ENCODE measurements around the gene MAMDC4.
A peak's percentile ranks its signal among the peaks of the same experiment; 100 is the strongest.
"Not testable (repeated sequence)": the region's sequence is repeated elsewhere in the genome, so short reads cannot be mapped to it uniquely, and the experiment has no call there.

MAMDC4 gene

GRCh38 chr9:136851941-136852663 is at the start of gene MAMDC4:
Gene MAMDC4 (plus strand): TSS chr9:136852346. CDS start chr9:136852417, 71 bp downstream.
- no peak for DNase-seq (ENCODE audit: low spot score)

- DNase-seq (ENCODE audit: low spot score) = not testable (repeated sequence)
These were observed 49.1 kb upstream of the MAMDC4 start for GRCh38 chr9:136803009-136803550.

- DNase-seq (ENCODE audit: low spot score) = no peak
These were observed 48.3 kb upstream of the MAMDC4 start for GRCh38 chr9:136803551-136804508.

GRCh38 chr9:136804509-136805206 is 47.5 kb upstream of the MAMDC4 start:
- no peak for DNase-seq (ENCODE audit: low spot score)

DNA sequence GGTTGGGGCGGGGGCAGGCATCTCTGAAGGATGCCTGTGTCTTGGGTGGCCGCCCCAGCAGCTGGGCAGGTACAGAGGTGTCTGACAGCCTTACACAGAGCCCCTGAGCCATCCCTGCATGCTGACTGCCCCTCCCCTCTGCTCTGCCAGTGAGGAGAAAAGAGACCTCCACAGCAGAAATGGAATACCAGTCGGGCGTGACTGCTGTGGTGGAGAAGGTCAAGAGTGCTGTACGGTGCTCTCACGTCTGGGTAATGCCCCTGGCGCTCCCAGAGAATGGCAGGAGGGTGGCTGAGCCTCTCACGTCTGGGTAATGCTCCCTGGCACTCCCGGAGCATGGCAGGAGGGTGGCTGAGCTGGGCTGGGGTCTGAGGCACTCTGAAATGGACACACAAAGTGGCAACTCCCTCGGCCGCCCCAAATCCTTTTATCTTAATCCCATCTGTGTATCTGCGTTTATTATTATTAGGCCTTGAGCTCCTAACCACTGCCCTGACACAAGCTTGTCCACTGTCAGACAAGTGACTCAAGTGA is 46.9 kb upstream of the MAMDC4 start:
- DNase-seq (ENCODE audit: low spot score) = no peak

GRCh38 chr9:136806067-136806466 is 46.1 kb upstream of the MAMDC4 start:
- DNase-seq (ENCODE audit: low spot score) = no peak

GRCh38 chr9:136806631-136807201 is 45.4 kb upstream of the MAMDC4 start:
- DNase-seq (ENCODE audit: low spot score) = no peak

DNA sequence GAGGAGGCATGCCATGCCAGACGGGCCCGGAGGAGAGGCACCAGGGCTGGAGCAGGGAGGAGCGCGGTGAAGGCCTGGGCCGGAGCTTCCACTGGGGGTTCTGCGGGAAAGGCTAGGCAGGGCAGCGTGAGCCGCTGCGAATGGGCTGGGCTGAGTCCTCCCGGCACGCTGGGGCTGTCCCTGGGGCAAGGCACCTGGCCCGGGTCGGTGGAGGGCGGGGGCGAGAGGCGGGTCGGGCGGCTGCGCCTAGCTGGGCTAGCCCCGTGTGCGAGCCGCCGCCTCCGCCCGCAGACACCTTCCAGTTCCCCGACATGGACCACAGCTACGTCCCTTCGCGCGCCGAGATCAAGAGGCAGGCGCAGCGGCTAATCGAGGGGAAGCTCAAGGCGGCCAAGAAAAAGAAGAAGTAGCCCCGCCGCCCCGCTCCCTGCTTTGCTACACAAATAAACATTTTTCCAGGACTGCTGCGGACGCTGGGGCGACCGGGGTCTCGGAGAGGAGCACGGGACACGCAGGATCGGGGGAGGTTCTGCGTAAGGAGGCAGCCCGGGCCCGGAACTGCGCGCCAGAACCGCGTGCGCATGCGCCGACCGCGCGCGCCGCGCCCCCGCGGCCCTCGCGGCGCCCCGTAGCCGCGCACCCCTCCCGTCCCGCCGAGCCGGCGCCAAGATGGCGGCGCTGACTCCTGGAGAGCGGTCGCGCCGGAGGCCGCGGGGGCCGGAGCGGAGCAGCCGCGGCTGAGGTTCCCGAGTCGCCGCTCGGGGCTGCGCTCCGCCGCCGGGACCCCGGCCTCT is 44.7 kb upstream of the MAMDC4 start, which contains the start of gene RABL6:
RABL6 (plus strand) TSS at position 668 of the 794 bp plus-strand sequence. CDS start 249 bp downstream, outside the sequence.
- peak; percentile 99 for DNase-seq (ENCODE audit: low spot score)

- peak; percentile 51 for DNase-seq (ENCODE audit: low spot score)
These were observed 43.9 kb upstream of the MAMDC4 start for GRCh38 chr9:136808075-136808805.

DNA sequence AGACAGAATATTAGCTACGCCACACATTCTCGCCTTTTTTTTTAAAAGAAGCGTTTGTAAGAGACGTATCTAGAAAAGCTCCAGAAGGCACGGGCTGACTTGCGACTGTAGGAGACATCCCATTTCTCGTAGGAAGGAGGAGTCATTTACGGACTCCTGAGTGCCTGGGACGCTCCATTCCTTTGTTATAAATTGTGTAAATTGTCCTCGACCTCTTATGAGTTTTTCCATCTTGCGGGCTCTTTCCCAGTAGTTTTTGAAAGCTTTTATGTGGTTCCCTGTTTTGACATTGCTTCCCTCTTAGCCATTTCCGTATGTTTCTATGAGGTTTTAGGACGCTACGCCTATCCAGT is 43.4 kb upstream of the MAMDC4 start:
- DNase-seq (ENCODE audit: low spot score) = peak; percentile 59

- no peak for DNase-seq (ENCODE audit: low spot score)
These were observed 37.3 kb upstream of the MAMDC4 start for GRCh38 chr9:136814725-136815421.

- DNase-seq (ENCODE audit: low spot score) = no peak
These were observed 36.7 kb upstream of the MAMDC4 start for GRCh38 chr9:136815422-136815782.

DNA sequence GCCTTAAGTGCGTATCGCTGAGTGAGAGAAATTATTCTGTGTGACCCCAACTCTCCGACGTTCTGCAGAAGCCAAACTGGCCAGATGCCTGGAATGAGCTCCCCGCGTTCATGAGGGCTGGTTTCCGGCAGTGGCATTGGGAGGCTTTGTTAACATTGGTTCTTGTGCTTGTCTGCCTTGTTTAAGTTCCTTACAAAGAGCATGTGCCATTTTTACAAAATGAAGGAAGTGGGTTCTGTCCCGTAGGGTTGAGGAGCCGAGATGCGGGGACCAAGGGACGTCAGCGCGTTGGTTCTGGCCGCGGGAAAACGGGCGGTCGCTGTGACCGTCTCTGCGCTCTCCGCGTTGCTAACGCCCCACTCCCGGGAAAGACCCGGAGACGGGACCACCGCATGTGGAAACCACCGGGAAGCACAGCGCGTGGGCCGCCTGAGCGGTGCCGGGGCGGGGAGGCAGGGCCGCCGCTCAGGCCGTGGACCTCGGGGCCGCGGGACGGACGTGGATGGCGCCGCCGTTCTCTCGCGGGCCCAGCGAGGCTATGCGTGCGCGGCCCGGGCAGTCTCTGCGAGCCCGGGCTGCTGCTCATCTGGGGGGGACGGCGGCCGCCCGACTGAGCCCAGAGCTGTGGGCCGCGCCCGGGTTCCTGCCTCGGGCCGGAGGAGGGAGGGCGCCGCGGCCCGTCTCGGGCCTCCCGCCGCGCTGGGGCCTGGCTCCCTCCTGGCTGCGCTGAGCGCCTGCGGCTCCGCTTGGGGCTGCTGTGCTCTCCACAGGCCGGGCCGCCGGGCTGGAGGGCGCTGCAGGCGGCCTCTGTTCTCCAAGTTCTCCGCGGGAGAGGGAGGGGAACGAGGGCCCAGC is 30.9 kb upstream of the MAMDC4 start:
- DNase-seq (ENCODE audit: low spot score) = peak; percentile 83

- no peak for DNase-seq (ENCODE audit: low spot score)
These were observed 30.2 kb upstream of the MAMDC4 start for GRCh38 chr9:136821826-136822544.

DNA sequence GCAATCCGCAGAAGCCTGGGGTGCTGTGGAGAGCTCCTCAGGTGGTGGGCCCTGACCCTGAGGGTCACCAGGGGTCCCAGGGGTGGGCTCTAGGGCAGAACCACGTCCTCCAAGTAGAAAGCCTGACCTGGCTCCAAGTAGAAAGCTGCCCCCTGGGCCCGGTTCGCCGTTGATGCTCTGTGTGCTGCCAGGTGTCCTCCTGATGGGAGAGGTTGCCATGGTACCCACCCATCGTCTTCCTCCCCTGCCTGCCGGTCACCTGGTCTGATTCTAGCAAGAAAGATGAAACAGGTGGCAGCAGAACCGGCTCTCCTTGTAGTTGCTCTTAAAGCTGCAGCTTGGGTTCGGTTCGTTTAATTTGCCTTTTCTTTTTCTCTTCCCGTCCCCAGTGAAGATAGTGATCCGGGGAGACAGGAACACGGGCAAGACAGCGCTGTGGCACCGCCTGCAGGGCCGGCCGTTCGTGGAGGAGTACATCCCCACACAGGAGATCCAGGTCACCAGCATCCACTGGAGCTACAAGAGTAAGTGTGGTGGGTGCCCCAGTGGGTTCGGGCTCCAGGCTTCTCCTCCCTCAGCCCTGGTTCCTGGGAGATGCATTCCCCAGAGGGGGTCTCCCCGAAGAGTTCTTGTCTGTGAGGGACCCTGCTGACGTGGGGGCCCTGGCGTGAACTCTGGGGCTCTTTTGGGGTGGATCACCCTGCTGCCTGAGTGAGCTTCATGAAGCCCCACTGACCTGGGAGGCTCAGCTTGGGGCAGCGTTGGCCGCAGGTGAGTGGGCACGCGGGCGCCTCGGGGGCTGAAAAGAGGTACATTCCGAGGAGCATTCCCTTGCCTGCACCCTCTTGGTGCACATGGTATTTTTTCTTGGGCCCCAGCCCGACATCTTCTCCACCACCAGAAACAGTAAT is 28.8 kb upstream of the MAMDC4 start:
- DNase-seq (ENCODE audit: low spot score) = no peak

DNA sequence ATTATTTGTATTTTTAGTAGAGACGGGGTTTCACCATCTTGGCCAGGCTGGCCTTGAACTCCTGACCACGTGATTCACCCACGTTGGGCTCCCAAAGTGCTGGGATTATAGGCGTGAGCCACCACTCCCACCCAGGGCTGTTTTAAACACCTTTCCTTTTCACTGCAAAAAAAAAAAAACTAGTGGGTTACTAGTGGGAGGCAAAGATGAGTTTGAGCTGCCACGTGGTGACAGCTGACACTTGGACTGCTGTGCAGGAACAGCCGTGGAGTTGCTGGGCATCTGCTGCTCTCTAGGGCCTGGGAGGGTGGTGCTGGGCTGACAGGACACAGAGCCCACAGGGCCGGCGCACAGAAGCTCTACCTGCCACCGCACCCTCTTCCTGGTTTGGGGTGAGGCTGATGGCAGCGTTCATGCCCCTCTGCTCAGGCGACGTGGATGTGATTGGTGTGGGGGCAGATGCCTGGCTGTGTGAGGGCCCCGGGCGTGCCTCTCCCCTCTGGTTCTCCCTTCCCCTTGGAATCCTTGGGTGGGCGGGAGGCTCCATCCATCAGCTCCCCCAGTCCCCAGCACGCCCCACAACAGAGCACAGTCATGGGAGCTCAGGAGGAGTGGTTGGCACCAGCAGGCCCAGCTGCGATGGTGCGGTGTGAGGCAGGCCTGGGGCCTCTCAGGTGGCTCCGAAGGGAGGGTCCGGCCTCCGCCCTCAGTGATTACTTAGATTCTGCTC is 27.5 kb upstream of the MAMDC4 start:
- no peak for DNase-seq (ENCODE audit: low spot score)

All from AG08396 (cell line).